H9 (cell line): ENCODE data around the gene SULT2B1. TPM values are rescaled to one million over a fixed set of nuclear protein-coding genes. Genes with fewer than 3 reads are reported as not detected.

ENCODE experiments used
- DNase-seq: peaks from one replicate; pipeline ENCODE4 v3.0.0-alpha.2; 2017
- H2AFZ ChIP-seq: one replicate; pipeline ENCODE4 v1.6.1; 2013; ENCODE audit warnings: mild to moderate bottlenecking, low read length, control low read depth, moderate library complexity
- H2AK5ac ChIP-seq: 2 replicates; pipeline ENCODE4 v1.6.1; 2013; ENCODE audit warnings: low read length, control low read depth, mixed read lengths; ENCODE audit not compliant: insufficient read length
- H2BK120ac ChIP-seq: one replicate; pipeline ENCODE4 v1.6.1; 2013; ENCODE audit warnings: low read depth, mild to moderate bottlenecking, low read length, control low read depth, inconsistent platforms; ENCODE audit not compliant: poor library complexity, severe bottlenecking
- H2BK12ac ChIP-seq: 2 replicates; pipeline ENCODE4 v1.6.1; 2013; ENCODE audit warnings: low read length, control low read depth, mixed read lengths, low read depth; ENCODE audit not compliant: insufficient read length
- H2BK15ac ChIP-seq: 2 replicates; pipeline ENCODE4 v1.6.1; 2013; ENCODE audit warnings: low read depth, low read length, control low read depth
- H2BK20ac ChIP-seq: one replicate; pipeline ENCODE4 v1.6.1; 2013; ENCODE audit warnings: low read depth, mild to moderate bottlenecking, low read length, control low read depth, inconsistent platforms; ENCODE audit not compliant: poor library complexity, severe bottlenecking
- H2BK5ac ChIP-seq: 2 replicates; pipeline ENCODE4 v1.6.1; 2013; ENCODE audit warnings: low read length, control low read depth, mixed read lengths; ENCODE audit not compliant: insufficient read length
- H3K14ac ChIP-seq: 2 replicates; pipeline ENCODE4 v1.6.1; 2013; ENCODE audit warnings: low read length, control low read depth; ENCODE audit not compliant: insufficient read depth
- H3K18ac ChIP-seq: 2 replicates; pipeline ENCODE4 v1.6.1; 2013; ENCODE audit warnings: low read depth, mild to moderate bottlenecking, mixed read lengths, low read length, control low read depth; ENCODE audit not compliant: insufficient read length
- H3K23ac ChIP-seq: 2 replicates; pipeline ENCODE4 v1.6.1; 2013; ENCODE audit warnings: low read length, control low read depth, mixed read lengths, low read depth; ENCODE audit not compliant: insufficient read length
- H3K23me2 ChIP-seq: 2 replicates; pipeline ENCODE4 v1.6.1; 2013; ENCODE audit warnings: low read depth, mild to moderate bottlenecking, mixed read lengths, low read length, control low read depth; ENCODE audit not compliant: insufficient read length, poor library complexity, severe bottlenecking
- H3K27ac ChIP-seq: 2 replicates; pipeline ENCODE4 v1.5.1; 2013; ENCODE audit warnings: low read length, control low read depth, mixed read lengths, low read depth; ENCODE audit not compliant: insufficient read length
- H3K27me3 ChIP-seq: 2 replicates; pipeline ENCODE4 v1.6.1; 2013; ENCODE audit warnings: low read length, control low read depth, inconsistent platforms; ENCODE audit not compliant: insufficient read depth
- H3K4ac ChIP-seq: 2 replicates; pipeline ENCODE4 v1.6.1; 2013; ENCODE audit warnings: low read depth, mild to moderate bottlenecking, control low read depth, inconsistent platforms, low read length, moderate library complexity
- H3K4me1 ChIP-seq: 2 replicates; pipeline ENCODE4 v1.6.1; 2013; ENCODE audit warnings: low read length, control low read depth, inconsistent platforms; ENCODE audit not compliant: insufficient read depth
- H3K4me2 ChIP-seq: 2 replicates; pipeline ENCODE4 v1.6.1; 2013; ENCODE audit warnings: low read length, control low read depth, mixed read lengths; ENCODE audit not compliant: insufficient read length, insufficient read depth
- H3K56ac ChIP-seq: 2 replicates; pipeline ENCODE4 v1.6.1; 2013; ENCODE audit warnings: low read depth, mild to moderate bottlenecking, mixed read lengths, low read length, control low read depth; ENCODE audit not compliant: insufficient read length
- H3K79me1 ChIP-seq: 2 replicates; pipeline ENCODE4 v1.6.1; 2013; ENCODE audit warnings: low read depth, mild to moderate bottlenecking, moderate library complexity, low read length, control low read depth, inconsistent platforms; ENCODE audit not compliant: insufficient read depth, poor library complexity, severe bottlenecking
- H3K79me2 ChIP-seq: 2 replicates; pipeline ENCODE4 v1.6.1; 2013; ENCODE audit warnings: low read length, control low read depth, inconsistent platforms; ENCODE audit not compliant: insufficient read depth
- H3K9ac ChIP-seq: 2 replicates; pipeline ENCODE4 v1.6.1; 2013; ENCODE audit warnings: low read length, control low read depth, mixed read lengths; ENCODE audit not compliant: insufficient read length; ENCODE audit errors: extremely low read depth
- H3K9me3 ChIP-seq: one replicate; pipeline ENCODE4 v1.6.1; 2013; ENCODE audit warnings: low read depth, low read length, inconsistent platforms; ENCODE audit not compliant: control insufficient read depth
- H3T11ph ChIP-seq: one replicate; pipeline ENCODE4 v1.6.1; 2013; ENCODE audit warnings: mild to moderate bottlenecking, low read length, control low read depth, inconsistent platforms
- H4K20me1 ChIP-seq: one replicate; pipeline ENCODE4 v1.6.1; 2013; ENCODE audit not compliant: control insufficient read depth, insufficient read length, insufficient read depth
- H4K5ac ChIP-seq: 2 replicates; pipeline ENCODE4 v1.6.1; 2013; ENCODE audit warnings: low read depth, mild to moderate bottlenecking, mixed read lengths, low read length, control low read depth; ENCODE audit not compliant: insufficient read length
- H4K8ac ChIP-seq: replicated peaks from 2 replicates; pipeline ENCODE4 v1.6.1; 2013; ENCODE audit warnings: low read length, control low read depth, mixed read lengths, low read depth; ENCODE audit not compliant: insufficient read length
- H4K91ac ChIP-seq: 2 replicates; pipeline ENCODE4 v1.6.1; 2013; ENCODE audit warnings: low read depth, mild to moderate bottlenecking, moderate library complexity, mixed read lengths, low read length, control low read depth; ENCODE audit not compliant: insufficient read length
- H3K27ac Mint-ChIP-seq, 3 experiments: 2 replicates in 2 of 3; 3 replicates in 1 of 3; pipeline ENCODE4 v1.8.0; 2020 to 2021; ENCODE audit warnings: mixed read lengths in 3 of 3, mild to moderate bottlenecking in 1 of 3, moderate library complexity in 1 of 3
- H3K27me3 Mint-ChIP-seq: 2 replicates; pipeline ENCODE4 v1.8.0; 2021; ENCODE audit warnings: low read depth, mild to moderate bottlenecking, moderate library complexity, mixed read lengths
- H3K36me3 Mint-ChIP-seq, 3 experiments: 2 replicates in 2 of 3; 3 replicates in 1 of 3; pipeline ENCODE4 v1.8.0; 2020 to 2021; ENCODE audit warnings: low read depth in 3 of 3, mixed read lengths in 3 of 3; ENCODE audit not compliant: insufficient read depth in 1 of 3
- H3K4me1 Mint-ChIP-seq, 2 experiments: 2 replicates each; pipeline ENCODE4 v1.8.0; 2020; ENCODE audit warnings: mixed read lengths in 2 of 2
- H3K4me3 Mint-ChIP-seq, 2 experiments: 2 replicates in 1 of 2; 3 replicates in 1 of 2; pipeline ENCODE4 v1.8.0; 2020 to 2021; ENCODE audit warnings: mild to moderate bottlenecking in 2 of 2, mixed read lengths in 2 of 2, moderate library complexity in 1 of 2
- H3K9me3 Mint-ChIP-seq, 2 experiments: 2 replicates in 1 of 2; 3 replicates in 1 of 2; pipeline ENCODE4 v1.8.0; 2020; ENCODE audit warnings: mild to moderate bottlenecking in 2 of 2, mixed read lengths in 2 of 2, moderate library complexity in 1 of 2
- WGBS: extraction: QIAGEN DNeasy Blood & Tissue Kit; methylation state at CpG from one replicate; pipeline ENCODE4 v1.1.7; 2013; ENCODE audit warnings: missing lambda C conversion rate, low lambda C conversion rate, mixed read lengths; ENCODE audit not compliant: insufficient read length; ENCODE audit errors: extremely low coverage; 5-methylcytosine and 5-hydroxymethylcytosine counted together
- total RNA-seq: library from RNA; stranded (reverse); gene quantifications from 2 replicates; pipeline ENCODE4 v1.2.1, GENCODE V29; 2021
- TF ChIP-seq, protein P1 (sequence below): fragments of 200-600 bp; sonication (generic); conservative IDR thresholded peaks from 3 replicates; pipeline ENCODE4 v1.8.0; 2021; ENCODE audit warnings: antibody characterized with exemption, mild to moderate bottlenecking

Gene SULT2B1
- total RNA-seq, 1 experiment from 2014 or later, result 1.7 TPM

- Mint-ChIP-seq H3K4me1 (peaks cover 27 to 33% of the 10 kb centered on the region in 2 experiments), H3K4me3 (peak overlapping the region in 1 of 2 experiments; percentile 86; a peak in 1 of 5 replicates), H3K27me3 (no peaks in the 10 kb centered on the region), H3K36me3 (peaks cover 6 to 24% (median 21%) of the 10 kb centered on the region in 3 experiments; a peak in 6 of 7 replicates), H3K9me3 (no peaks in the 10 kb centered on the region; a peak in 1 of 5 replicates), H3K27ac (no peak overlapping the region)
- Histone ChIP-seq H4K8ac (no peak overlapping the region), H3K14ac (no peak overlapping the region), H3K18ac (no peak overlapping the region), H2BK120ac (no peak overlapping the region), H3K79me2 (peaks cover 4% of the 10 kb centered on the region; the same call in 1 of the 2 replicates), H4K5ac (no peak overlapping the region), H3K56ac (no peak overlapping the region), H3T11ph (no peak overlapping the region), H3K9me3 (no peaks in the 10 kb centered on the region), H2BK5ac (no peak overlapping the region), H2BK12ac (no peak overlapping the region), H2BK20ac (no peak overlapping the region), H4K20me1 (no peaks in the 10 kb centered on the region), H3K4me1 (peaks cover 3% of the 10 kb centered on the region; the same call in 1 of the 2 replicates), H2AFZ (no peak overlapping the region), H3K79me1 (no peaks in the 10 kb centered on the region), H2AK5ac (no peak overlapping the region), H3K23ac (no peak overlapping the region), H3K27me3 (no peaks in the 10 kb centered on the region), H3K23me2 (peaks cover 16% of the 10 kb centered on the region), H3K4me2 (no peak overlapping the region), H4K91ac (no peak overlapping the region), H3K4ac (no peak overlapping the region), H3K9ac (no peak overlapping the region), H2BK15ac (no peak overlapping the region), H3K27ac (no peak overlapping the region)
- TF ChIP-seq, protein P1, sequence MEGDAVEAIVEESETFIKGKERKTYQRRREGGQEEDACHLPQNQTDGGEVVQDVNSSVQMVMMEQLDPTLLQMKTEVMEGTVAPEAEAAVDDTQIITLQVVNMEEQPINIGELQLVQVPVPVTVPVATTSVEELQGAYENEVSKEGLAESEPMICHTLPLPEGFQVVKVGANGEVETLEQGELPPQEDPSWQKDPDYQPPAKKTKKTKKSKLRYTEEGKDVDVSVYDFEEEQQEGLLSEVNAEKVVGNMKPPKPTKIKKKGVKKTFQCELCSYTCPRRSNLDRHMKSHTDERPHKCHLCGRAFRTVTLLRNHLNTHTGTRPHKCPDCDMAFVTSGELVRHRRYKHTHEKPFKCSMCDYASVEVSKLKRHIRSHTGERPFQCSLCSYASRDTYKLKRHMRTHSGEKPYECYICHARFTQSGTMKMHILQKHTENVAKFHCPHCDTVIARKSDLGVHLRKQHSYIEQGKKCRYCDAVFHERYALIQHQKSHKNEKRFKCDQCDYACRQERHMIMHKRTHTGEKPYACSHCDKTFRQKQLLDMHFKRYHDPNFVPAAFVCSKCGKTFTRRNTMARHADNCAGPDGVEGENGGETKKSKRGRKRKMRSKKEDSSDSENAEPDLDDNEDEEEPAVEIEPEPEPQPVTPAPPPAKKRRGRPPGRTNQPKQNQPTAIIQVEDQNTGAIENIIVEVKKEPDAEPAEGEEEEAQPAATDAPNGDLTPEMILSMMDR, result no peak
- no peak for DNase-seq
- no CpG with 5 or more reads among the region's 30 CpGs for WGBS
Observed at GRCh38 chr19:48625891-48626327, 73.9 kb downstream of the SULT2B1 start.
